ENCODE measurements around the gene PTCH1.

The PTCH1 gene

DNA sequence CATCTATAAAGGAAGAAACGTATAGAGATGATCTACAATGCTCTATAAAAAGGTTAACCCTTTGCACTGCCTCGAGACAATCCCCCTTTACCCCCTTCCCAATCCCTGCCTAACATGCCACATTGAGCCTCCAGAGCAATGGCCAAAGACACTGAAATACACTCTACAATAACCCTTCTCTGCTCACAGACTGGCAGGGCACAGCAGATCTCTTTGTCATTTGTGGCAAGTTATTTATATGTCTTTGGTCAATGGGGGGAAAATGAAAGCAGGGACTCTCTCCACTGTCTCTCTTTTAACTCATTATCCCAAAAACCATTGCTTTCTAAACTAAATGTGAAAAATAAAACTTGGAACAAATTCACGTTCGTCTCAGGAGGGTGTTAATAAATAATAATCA lies 51.7 kb downstream of the PTCH1 start:
- no peak overlapping the region for H3K4me3 ChIP-seq (ENCODE audit: low read depth, low read length)

DNA sequence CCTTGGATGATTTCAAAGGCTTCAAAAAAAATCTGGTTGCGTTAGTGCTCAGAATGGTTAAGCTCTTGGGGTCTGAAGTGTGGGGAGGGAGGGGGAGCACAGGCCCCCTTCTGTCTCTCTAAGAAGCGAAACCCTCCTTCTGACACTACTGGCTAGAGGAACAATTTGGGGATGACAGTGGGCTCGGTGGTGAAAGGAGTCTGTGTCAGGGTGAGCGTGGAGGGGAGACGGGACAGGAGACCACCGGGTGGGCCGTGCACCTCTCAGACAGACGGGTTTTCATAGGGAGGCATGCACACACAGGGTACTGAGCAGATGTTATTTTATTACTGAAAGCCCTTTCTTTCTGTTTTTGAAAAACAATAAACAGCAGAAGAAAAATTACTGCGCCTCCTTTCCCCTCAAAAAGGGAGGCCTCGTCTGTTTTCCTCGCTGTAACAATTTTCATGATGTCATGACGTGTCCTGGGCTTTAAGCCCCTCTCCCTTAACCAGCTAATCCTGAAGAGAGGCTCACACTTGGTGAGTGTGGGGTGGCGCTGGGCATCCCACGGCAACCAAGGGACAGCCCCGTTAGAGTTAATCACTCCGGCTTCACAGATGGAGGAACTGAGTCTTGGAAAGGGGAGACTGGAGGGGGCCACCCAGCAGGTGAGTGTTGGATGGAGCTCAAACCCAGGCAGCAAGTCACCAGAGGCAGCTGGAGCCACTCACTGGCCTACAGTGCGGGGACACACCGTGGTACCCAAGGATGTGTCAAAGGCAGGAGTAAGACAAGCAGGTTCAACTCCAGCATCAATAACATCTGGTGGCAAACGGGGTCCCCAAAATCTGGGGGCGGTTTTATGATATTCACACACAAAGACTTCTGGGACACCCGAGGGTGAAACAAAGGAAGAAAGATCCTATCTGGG lies 53.4 kb downstream of the PTCH1 start:
- no peak overlapping the region for H3K4me3 ChIP-seq (ENCODE audit: low read depth, low read length)

GRCh38 chr9:95462249-95463147 lies 54.3 kb downstream of the PTCH1 start:
- H3K4me3 ChIP-seq (ENCODE audit: low read depth, low read length) = no peak overlapping the region

DNA sequence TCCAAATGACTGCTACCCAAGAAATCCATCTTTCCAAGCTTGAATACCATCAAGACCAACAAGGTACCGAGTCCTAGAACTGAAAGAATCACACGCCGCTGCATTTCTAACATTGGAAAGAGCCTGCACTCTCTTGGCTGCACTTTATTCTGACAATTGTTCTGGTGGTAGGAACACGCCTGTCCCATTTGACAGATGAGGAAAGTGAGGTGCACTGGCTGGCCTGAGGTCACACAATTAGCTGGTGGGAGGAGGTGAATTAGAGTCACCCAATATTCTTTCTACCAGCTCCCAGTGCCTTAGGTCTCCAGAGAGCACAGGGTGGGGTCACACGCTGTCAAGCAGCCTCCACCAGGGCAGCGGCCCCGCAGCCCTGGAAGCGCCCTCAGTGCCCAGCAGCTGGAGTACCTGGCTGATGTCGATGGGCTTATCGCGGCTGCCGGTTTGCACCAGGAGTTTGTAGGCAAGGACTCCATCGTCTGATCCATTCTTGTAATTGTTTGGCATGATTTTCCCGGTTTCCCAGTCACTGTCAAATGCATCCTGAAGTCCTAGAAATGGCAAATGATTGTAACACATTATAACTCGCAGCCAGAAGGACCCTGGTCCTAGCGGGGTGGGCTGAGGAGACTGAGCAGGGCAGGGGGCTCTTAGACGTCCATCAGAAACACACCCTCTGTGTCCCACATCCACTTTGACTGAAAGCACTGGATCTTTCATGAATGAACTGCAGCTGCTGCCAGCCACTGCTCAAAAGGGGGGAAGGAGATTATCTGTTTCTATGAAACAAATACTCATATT lies 55.1 kb downstream of the PTCH1 start:
- H3K4me3 ChIP-seq (ENCODE audit: low read depth, low read length) = no peak overlapping the region

GRCh38 chr9:95460518-95461164 lies 56.1 kb downstream of the PTCH1 start:
- H3K4me3 ChIP-seq (ENCODE audit: low read depth, low read length) = no peak overlapping the region

GRCh38 chr9:95459851-95460517 lies 56.8 kb downstream of the PTCH1 start:
- H3K4me3 ChIP-seq (ENCODE audit: low read depth, low read length) = no peak overlapping the region

- H3K4me3 ChIP-seq (ENCODE audit: low read depth, low read length) = no peak overlapping the region
These were observed 57.6 kb downstream of the PTCH1 start for GRCh38 chr9:95459178-95459577.

DNA sequence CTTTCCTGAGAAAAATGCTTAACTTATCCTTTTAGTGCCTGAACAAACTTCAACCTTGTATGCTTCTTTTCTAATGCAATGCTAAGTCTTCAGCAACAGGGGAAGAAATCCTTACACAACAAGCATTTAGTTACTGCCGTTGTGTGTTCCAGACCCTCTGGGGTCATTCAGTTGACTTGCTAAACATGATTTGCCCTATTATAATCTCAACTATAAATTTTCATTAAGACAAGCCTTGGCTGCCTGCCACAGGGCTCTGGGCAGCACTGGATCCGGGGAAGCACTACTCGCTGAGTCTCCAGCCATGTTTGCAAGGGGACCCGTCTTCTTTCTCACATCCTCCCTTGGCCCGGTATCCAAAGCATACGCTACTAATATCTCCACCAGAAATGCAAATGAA lies 58.1 kb downstream of the PTCH1 start:
- no peak overlapping the region for H3K4me3 ChIP-seq (ENCODE audit: low read depth, low read length)

- H3K4me3 ChIP-seq (ENCODE audit: low read depth, low read length) = no peak overlapping the region
These were observed 59.0 kb downstream of the PTCH1 start for GRCh38 chr9:95457769-95458168.

DNA sequence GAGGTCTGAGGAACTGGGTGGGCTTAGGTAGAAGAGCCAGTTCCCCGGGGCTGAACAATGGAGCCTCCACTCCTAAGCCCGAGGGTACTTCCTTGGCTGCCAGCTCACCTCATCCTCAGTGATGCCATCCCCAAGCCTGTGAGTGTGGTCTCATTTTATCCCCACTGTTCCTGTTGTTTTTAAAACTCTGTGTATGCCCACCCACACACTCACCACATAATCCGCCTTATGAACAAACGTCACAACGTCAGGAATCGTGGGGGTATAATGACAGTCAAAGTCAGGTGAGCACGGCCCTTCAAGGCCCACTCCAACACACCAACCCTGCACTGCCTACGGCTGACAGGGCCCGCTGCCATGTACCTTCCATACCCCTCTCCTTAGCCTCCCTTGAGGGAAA lies 61.1 kb downstream of the PTCH1 start:
- H3K4me3 ChIP-seq (ENCODE audit: low read depth, low read length) = no peak overlapping the region

GRCh38 chr9:95452176-95452575 lies 64.6 kb downstream of the PTCH1 start:
- H3K4me3 ChIP-seq (ENCODE audit: low read depth, low read length) = no peak overlapping the region

GRCh38 chr9:95451065-95451426 lies 65.7 kb downstream of the PTCH1 start:
- H3K4me3 ChIP-seq (ENCODE audit: low read depth, low read length) = no peak overlapping the region

DNA sequence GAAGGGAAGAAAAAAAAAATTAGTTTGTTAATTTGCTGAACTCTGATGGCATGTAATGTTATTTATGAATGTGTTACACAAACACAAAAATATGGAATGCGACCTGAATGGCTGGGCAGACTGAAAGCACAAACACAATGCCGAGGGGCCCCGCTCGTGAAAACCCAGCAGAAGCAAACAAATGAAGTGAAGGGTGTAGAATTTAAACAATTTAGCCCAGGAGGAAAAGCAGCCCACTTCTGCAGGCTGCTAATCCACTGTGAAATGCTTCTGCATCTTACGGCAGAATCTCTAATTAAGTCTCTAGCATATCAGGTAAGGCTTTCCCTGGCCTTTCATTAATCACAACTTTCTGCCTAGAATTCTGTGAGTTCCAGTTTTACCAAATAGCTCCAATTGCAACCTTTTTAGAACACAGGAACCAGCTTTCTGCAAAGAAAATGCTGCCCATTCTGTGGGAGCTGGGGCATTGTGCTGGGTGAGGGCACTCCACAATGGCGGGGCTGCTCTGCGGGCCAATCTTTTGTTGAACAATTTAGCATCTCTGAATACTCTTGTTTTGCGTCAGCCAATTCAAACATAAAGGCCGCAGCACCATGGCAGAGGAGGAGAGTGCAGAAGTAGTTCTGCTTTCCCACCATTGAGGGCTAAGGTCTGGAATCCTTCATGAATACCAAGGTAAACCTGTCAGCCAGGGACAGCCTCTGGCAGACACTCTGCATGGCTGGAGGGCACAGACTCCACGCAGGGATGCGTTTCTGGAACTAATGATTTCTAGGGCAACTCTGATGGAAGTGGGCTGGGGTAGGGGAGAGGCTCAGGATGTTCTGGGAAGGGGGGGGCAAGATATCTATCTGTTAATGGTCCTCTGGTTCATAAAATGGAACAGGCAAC lies 66.4 kb downstream of the PTCH1 start:
- no peak overlapping the region for H3K4me3 ChIP-seq (ENCODE audit: low read depth, low read length)

DNA sequence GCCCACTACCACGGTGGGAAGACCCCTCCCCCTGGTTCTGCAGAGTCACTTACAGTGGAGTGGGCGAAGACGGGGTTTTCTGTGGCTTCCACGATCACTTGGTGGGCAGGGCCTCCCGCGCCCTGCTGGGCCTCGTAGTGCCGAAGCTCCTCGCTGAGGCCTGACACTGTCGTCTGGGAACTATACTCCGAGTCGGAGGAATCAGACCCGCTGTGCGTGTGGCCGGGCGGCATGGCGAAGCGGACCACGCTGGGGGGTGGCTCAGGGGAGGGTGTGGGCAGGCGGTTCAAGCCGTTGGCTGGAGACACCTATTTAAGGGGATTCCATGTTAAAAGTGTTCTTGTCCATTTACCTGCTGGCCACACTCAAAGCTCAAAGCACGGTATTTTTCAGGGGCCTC lies 67.8 kb downstream of the PTCH1 start:
- no peak overlapping the region for H3K4me3 ChIP-seq (ENCODE audit: low read depth, low read length)

- no peak overlapping the region for H3K4me3 ChIP-seq (ENCODE audit: low read depth, low read length)
These were observed 68.9 kb downstream of the PTCH1 start for GRCh38 chr9:95447660-95448420.

DNA sequence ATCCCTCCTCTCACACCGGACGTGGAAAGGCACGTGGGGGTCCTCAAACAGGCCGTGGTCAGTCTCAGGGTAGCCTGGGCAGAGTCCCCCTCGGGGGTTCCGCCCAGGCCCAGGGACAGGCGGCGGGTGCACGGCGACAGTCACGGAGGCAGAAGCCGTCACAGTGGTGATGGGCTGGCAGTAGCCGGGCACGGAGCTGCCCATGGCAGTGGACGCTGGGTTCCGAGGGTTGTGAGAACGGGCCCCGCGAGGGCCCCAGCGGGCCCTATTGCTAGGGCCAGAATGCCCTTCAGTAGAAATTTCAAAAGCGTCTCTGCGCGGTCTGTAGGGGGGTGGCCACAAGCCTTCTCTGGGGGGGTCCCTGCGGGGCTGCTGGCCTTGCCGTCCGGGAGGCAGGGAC lies 69.8 kb downstream of the PTCH1 start:
- H3K4me3 ChIP-seq (ENCODE audit: low read depth, low read length) = no peak overlapping the region

DNA sequence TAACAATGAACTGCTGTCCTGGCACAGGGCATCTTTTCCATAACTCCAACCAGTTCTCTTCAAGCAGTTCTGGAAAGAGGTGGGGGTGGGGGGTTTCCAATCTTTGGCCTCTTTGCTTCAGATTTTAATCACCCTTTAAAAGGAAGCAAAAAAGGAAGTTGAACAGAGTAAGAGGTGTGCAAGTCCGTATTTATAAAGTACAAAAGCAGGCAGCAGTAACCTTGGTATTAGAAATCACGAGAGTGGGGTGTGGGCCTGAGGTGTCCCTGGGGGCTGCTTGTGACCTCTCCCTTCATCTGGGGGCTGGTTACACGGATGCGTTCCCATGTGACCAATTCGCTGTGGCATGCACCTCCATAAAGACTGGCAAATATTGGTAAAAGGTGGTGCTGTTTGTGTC lies 70.5 kb downstream of the PTCH1 start:
- H3K4me3 ChIP-seq (ENCODE audit: low read depth, low read length) = no peak overlapping the region

DNA sequence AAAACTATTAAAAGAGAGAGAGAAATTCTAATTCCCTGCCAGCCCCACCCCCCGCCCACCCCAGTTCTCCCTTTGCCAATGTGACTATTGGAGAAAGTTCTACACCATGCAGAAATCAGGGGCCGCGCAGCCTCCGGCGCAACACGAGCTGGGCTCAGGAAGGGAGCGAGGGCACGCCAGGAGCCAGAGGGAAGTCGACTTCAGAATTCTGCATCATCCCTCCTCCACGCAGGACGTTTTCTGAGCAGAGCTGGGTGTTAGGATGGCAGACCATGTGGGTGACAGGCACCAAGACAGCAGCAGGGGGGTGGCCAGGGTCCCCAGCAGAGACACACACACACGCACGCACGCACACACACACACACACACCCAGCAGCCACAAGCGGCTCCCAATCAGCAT lies 72.6 kb downstream of the PTCH1 start:
- no peak overlapping the region for H3K4me3 ChIP-seq (ENCODE audit: low read depth, low read length)

All from iPS-11a (cell line).